Measurements from ENCODE around the gene NLRP6. TPM values are rescaled to one million over a fixed set of nuclear protein-coding genes. Genes with fewer than 3 reads are reported as not detected.

Gene NLRP6
- total RNA-seq, 4 donors from 2014 or later, result 0.19 to 1.9 (median 0.66) TPM; not detected in 1

DNA sequence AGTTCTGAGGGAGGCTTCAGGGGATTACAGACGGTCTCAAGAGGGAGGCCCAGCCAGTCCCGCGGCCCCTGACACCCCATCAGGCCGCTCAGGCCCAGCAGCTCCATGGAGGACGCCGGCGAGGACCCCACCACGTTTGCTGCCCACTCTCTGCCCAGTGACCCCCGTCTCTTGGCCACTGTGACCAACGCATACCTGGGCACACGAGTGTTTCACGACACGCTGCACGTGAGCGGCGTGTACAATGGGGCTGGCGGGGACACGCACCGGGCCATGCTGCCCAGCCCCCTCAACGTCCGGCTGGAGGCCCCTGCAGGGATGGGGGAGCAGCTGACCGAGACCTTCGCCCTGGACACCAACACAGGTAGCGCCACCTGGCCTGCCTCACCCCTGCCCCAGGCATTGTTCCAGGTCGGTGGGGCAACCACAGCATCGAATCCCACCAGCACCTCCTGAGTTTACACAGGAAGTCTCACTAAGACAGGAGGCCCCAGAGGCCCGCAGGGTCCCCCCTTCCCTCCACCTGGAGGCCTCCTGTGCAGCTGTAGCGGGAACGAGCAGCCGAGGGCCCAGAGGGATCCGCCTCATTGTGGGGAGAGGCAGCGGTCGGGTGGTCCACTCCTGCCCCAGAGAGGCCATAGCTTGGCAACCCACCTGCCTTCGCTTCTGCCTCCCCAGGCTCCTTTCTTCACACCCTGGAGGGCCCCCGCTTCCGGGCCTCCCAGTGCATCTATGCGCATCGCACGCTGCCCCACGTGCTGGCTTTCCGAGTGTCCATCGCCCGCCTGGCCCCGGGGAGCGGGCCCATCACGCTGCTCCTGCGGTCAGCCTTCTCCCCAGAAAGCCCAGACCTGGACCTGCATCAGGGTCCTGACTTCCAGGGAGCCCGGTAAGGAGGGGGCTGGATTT, 11.8 kb downstream of the NLRP6 start:
- TF ChIP-seq, protein P1, sequence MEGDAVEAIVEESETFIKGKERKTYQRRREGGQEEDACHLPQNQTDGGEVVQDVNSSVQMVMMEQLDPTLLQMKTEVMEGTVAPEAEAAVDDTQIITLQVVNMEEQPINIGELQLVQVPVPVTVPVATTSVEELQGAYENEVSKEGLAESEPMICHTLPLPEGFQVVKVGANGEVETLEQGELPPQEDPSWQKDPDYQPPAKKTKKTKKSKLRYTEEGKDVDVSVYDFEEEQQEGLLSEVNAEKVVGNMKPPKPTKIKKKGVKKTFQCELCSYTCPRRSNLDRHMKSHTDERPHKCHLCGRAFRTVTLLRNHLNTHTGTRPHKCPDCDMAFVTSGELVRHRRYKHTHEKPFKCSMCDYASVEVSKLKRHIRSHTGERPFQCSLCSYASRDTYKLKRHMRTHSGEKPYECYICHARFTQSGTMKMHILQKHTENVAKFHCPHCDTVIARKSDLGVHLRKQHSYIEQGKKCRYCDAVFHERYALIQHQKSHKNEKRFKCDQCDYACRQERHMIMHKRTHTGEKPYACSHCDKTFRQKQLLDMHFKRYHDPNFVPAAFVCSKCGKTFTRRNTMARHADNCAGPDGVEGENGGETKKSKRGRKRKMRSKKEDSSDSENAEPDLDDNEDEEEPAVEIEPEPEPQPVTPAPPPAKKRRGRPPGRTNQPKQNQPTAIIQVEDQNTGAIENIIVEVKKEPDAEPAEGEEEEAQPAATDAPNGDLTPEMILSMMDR (IDR thresholded peaks at IDR 0.05; ENCODE audit: low read depth), result no peak

DNA sequence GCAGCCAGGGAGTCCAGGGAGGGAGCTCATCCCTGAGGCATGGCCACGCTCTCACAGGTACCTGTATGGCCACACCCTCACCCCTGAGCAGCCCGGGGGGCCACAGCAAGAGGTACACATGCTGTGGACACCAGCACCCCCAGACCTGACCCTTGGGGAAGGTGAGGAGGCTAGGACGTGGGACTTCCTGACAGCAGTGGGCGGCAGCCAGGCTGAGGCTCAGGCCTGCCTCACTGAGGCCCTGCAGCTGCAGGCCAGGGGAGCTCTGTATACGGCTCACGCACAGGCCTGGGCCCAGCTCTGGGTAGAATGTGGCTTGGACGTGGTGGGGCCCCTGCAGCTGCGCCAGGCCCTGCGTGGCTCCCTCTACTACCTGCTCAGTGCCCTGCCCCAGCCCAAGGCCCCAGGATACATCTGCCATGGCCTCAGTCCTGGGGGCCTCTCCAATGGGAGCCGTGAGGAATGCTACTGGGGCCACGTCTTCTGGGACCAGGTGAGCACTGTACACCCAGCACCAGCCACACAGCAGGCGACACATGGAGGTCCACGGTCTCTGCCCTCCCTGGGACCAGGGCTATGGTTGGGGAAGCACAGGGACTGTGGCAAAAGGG, 12.5 kb downstream of the NLRP6 start:
- TF ChIP-seq, protein P1 (IDR thresholded peaks at IDR 0.05; ENCODE audit: low read depth), result no peak

DNA sequence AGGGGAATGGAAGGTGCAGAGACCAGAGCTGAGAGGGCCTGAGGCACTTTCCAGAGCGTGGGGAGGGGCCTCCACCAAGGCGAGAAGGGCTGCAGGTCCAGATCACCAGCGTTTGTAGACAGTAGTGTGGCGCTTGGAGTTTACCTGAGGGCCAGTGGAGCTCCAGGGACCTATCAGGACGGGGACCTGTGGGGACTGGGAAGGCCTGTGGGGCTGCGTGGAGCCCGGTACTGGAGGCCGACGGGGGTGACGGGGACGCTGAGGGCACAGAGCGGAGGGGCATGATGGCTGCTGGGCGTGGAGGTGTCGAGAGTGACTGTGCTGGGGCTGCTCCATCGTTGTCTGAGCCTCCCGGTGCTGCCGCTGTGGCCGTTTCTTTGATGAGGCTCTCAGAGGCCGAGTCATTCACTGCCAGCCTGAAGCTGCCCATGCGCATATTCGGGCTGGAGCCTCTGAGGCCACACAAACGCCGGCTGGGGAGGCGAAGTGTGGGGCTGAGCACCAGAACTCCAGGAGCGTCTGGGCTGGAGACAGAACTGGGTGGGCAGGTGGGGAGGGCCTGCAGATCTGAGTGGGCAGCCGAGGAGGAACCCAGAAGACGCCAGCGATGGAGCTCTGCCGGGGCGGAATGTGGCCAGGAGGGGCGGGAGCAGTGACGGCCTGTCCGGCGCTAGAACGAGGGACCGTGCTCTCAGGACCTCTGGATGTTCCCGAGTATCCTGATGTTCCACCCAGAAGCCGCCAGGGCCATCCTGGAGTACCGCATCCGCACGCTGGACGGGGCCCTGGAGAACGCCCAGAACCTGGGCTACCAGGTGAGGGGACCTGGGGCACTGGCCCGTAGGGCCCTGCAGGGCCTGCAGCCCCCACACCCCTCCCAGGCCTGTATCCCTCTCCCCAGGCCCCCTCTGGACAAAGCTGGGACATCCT, 13.3 kb downstream of the NLRP6 start:
- TF ChIP-seq, protein P1 (IDR thresholded peaks at IDR 0.05; ENCODE audit: low read depth), result no peak

DNA sequence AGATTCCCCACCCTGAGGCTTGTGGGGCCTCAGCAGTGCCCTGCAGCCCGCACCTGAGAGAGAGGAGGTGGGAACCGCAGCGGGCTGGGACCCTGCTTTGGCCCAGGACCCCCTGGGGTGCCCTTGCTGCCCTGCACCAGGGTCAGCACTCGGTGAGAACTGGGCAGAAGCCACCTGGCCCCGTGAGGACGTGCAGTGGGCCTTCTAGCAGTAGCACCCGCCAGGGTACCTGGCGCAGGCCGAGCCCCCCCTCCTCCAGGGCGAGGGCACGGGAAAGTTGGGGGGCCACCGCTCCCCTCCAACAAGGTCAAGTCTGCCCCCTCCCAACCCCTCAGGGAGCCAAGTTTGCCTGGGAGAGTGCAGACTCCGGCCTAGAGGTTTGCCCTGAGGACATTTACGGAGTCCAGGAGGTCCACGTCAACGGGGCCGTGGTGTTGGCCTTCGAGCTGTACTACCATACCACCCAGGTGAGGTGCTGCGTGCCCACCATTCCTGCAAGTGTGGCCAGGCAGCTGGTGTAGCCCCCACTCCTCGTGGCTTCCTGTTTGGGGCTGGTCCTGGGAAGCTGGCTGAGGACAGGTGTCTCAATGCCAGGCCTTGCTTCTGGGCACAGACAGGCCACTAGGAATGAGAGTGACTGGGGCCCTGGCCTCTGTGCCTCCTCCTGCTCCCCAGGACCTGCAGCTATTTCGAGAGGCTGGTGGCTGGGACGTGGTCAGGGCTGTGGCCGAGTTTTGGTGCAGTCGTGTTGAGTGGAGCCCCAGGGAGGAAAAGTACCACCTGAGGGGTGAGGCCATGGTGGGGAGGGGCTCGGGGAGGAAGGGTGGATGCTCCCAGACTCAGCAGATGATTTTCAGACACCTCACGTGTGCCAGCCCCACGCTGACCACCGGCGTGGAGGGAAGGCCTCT, 14.3 kb downstream of the NLRP6 start:
- TF ChIP-seq, protein P1 (IDR thresholded peaks at IDR 0.05; ENCODE audit: low read depth), result no peak

DNA sequence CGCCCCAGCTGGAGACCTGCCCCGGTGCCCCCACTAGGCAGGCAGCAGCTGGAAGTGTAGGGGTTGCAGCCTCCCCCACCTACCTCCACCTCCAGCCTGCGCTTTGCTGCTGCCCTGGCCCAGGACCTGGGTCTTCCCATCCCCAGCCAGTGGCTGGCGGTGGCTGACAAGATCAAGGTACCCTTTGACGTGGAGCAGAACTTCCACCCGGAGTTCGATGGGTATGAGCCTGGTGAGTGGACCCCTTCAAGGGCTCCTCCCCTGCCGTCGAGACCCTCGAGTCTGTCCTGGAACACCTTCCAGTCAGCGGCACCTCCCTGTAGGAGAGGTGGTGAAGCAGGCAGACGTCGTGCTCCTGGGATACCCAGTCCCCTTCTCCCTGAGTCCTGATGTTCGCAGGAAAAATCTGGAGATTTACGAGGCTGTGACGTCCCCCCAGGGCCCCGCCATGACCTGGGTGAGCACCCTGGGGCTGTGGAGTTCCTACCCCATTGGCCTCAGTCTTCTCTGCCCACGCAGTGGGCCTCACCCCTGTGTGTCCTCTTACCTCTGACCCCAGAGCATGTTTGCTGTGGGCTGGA, 15.2 kb downstream of the NLRP6 start:
- TF ChIP-seq, protein P1 (IDR thresholded peaks at IDR 0.05; ENCODE audit: low read depth), result no peak
